HG03558 (cell line): Measurements from ENCODE around the gene CACNB4.

ENCODE experiments used
- ATAC-seq: cut with Tn5 transposase; IDR thresholded peaks from one replicate; pipeline ENCODE4 v1.9.1; 2021; ENCODE audit warnings: moderate number of reproducible peaks; ENCODE audit not compliant: unreplicated experiment; ENCODE audit errors: extremely low read depth

The CACNB4 gene

GRCh38 chr2:151983221-151983620, 115.6 kb downstream of the CACNB4 start:
- no peak for ATAC-seq

GRCh38 chr2:151981886-151982285, 117.0 kb downstream of the CACNB4 start:
- ATAC-seq = no peak

- no peak for ATAC-seq
These were observed 119.2 kb downstream of the CACNB4 start for GRCh38 chr2:151979694-151980093.

GRCh38 chr2:151978709-151979108, 120.1 kb downstream of the CACNB4 start:
- ATAC-seq = no peak

- no peak for ATAC-seq
These were observed 121.2 kb downstream of the CACNB4 start for GRCh38 chr2:151977631-151978030.

GRCh38 chr2:151976945-151977353, 121.9 kb downstream of the CACNB4 start:
- ATAC-seq = no peak

- ATAC-seq = no peak
These were observed 123.1 kb downstream of the CACNB4 start for GRCh38 chr2:151975460-151976414.

- ATAC-seq = no peak
These were observed 123.9 kb downstream of the CACNB4 start for GRCh38 chr2:151974988-151975387.

GRCh38 chr2:151973901-151974199, 125.0 kb downstream of the CACNB4 start:
- ATAC-seq = no peak

GRCh38 chr2:151973013-151973900, 125.6 kb downstream of the CACNB4 start:
- no peak for ATAC-seq

- ATAC-seq = no peak
These were observed 126.4 kb downstream of the CACNB4 start for GRCh38 chr2:151972241-151973012.

- ATAC-seq = no peak
These were observed 127.4 kb downstream of the CACNB4 start for GRCh38 chr2:151971301-151972051.

GRCh38 chr2:151968770-151969470, 129.9 kb downstream of the CACNB4 start:
- ATAC-seq = no peak

GRCh38 chr2:151967829-151968722, 130.8 kb downstream of the CACNB4 start:
- no peak for ATAC-seq

GRCh38 chr2:151965884-151966283, 133.0 kb downstream of the CACNB4 start:
- ATAC-seq = no peak

- no peak for ATAC-seq
These were observed 137.3 kb downstream of the CACNB4 start for GRCh38 chr2:151961558-151961957.

GRCh38 chr2:151959238-151959637, 139.6 kb downstream of the CACNB4 start:
- ATAC-seq = no peak

- no peak for ATAC-seq
These were observed 145.4 kb downstream of the CACNB4 start for GRCh38 chr2:151953467-151953866.
